ENCODE data around the gene MTRF1L. TPM values are rescaled to one million over a fixed set of nuclear protein-coding genes. Genes with fewer than 3 reads are reported as not detected.

Gene MTRF1L
- total and polyA plus RNA-seq, 2 of the 13 experiments (the other 11 are each of a cell fraction or from before 2014, with no cell fraction given): 17.6 to 28.7 TPM

GRCh38 chr6:152982904-152983636 lies 19.4 kb downstream of the MTRF1L start, which contains the start of gene FBXO5 (continued):
- TF ChIP-seq ZNF775 (CRISPR knock-in tag; IDR thresholded peaks at IDR 0.05; ENCODE audit: borderline replicate concordance) (0 out of 2 replicates have a peak, but pooled peaks have one; percentile 78), ZKSCAN8 (CRISPR knock-in tag; IDR thresholded peaks at IDR 0.05; ENCODE audit: borderline replicate concordance) (peak; percentile 64; the same call in 1 of the 2 replicates), PITX1 (CRISPR knock-in tag; IDR thresholded peaks at IDR 0.05) (no peak), ETV6 (CRISPR knock-in tag; conservative IDR thresholded peaks at IDR 0.05) (no peak), HOXA9 (CRISPR knock-in tag; IDR thresholded peaks at IDR 0.05; ENCODE audit: borderline replicate concordance) (0 out of 2 replicates have a peak, but pooled peaks have one; percentile 59), NR0B2 (CRISPR knock-in tag; IDR thresholded peaks at IDR 0.05) (no peak; the same call in 1 of the 2 replicates), MLLT10 (CRISPR knock-in tag; IDR thresholded peaks at IDR 0.05) (no peak), ZNF17 (CRISPR knock-in tag; IDR thresholded peaks at IDR 0.05) (no peak), HBP1 (CRISPR knock-in tag; IDR thresholded peaks at IDR 0.05; ENCODE audit: low read depth) (no peak; the same call in 1 of the 2 replicates), ZNF562 (CRISPR knock-in tag; IDR thresholded peaks at IDR 0.05; ENCODE audit: borderline replicate concordance) (no peak), NFIC (IDR thresholded peaks at IDR 0.05; ENCODE audit: low read length) (no peak), RELA (CRISPR knock-in tag; IDR thresholded peaks at IDR 0.05) (peak; percentile 38; the same call in 1 of the 2 replicates), RARG (CRISPR knock-in tag; IDR thresholded peaks at IDR 0.05; ENCODE audit: low read depth) (peak; percentile 75; the same call in 1 of the 2 replicates), ZNF331 (CRISPR knock-in tag; IDR thresholded peaks at IDR 0.05) (peak; percentile 27; the same call in 1 of the 2 replicates), ZNF703 (CRISPR knock-in tag; IDR thresholded peaks at IDR 0.05; ENCODE audit: borderline replicate concordance) (peak; percentile 20; the same call in 1 of the 2 replicates), SAP130 (CRISPR knock-in tag; IDR thresholded peaks at IDR 0.05; ENCODE audit: low read depth) (peak; percentile 100), ARID2 (CRISPR knock-in tag; IDR thresholded peaks at IDR 0.05; ENCODE audit: borderline replicate concordance) (0 out of 2 replicates have a peak, but pooled peaks have one; percentile 70), ADNP (CRISPR knock-in tag; IDR thresholded peaks at IDR 0.05) (no peak), GZF1 (CRISPR knock-in tag; IDR thresholded peaks at IDR 0.05) (no peak), HOXA3 (CRISPR knock-in tag; IDR thresholded peaks at IDR 0.05) (peak; percentile 69), NCOA5 (CRISPR knock-in tag; IDR thresholded peaks at IDR 0.05) (0 out of 2 replicates have a peak, but pooled peaks have one; percentile 44), MIXL1 (CRISPR knock-in tag; IDR thresholded peaks at IDR 0.05) (0 out of 2 replicates have a peak, but pooled peaks have one; percentile 10), PRDM15 (CRISPR knock-in tag; IDR thresholded peaks at IDR 0.05) (peak; percentile 75), AHR (CRISPR knock-in tag; IDR thresholded peaks at IDR 0.05) (peak; percentile 89; the same call in 1 of the 2 replicates), ZBTB7B (CRISPR knock-in tag; IDR thresholded peaks at IDR 0.05) (no peak; the same call in 1 of the 2 replicates), CREBL2 (CRISPR knock-in tag; IDR thresholded peaks at IDR 0.05; ENCODE audit: borderline replicate concordance) (no peak)

Measured in HepG2 (cell line).